ENCODE results near the gene SRP9. TPM values are rescaled to one million over a fixed set of nuclear protein-coding genes. Genes with fewer than 3 reads are reported as not detected.

The SRP9 gene
- total RNA-seq, result 330 and 369 TPM in 2 replicates

GRCh38 chr1:225777583-225778336, at the start of gene SRP9:
Gene SRP9, plus strand, starts transcription at chr1:225777826. Its CDS starts 115 bp downstream, at chr1:225777941.

GRCh38 chr1:225809842-225810578, 32.4 kb downstream of the SRP9 start, which contains the start of gene EPHX1:
Gene EPHX1, plus strand, starts transcription at chr1:225810124. Its CDS starts 18,606 bp downstream, at chr1:225828730.

Other genes with a start within 250 kb of the SRP9 start
- 26.3 and 33.6 TPM in 2 replicates for gene ENAH, start 124.7 kb upstream of the SRP9 start, total RNA-seq
- 9.8 and 13.8 TPM in 2 replicates for gene EPHX1, start 32.3 kb downstream of the SRP9 start, total RNA-seq
- gene TMEM63A, start 104.6 kb downstream of the SRP9 start, total RNA-seq, result 4.2 and 8.5 TPM in 2 replicates
- not detected in 2 replicates for gene LEFTY1, start 111.3 kb downstream of the SRP9 start, total RNA-seq
- gene PYCR2, start 146.4 kb downstream of the SRP9 start, total RNA-seq, result 42.7 and 48.6 TPM in 2 replicates
- under 0.01 TPM in 1 of 2 replicates, not detected in the other for gene LEFTY2, start 163.4 kb downstream of the SRP9 start, total RNA-seq
- 8.3 and 11.6 TPM in 2 replicates for gene SDE2, start 221.5 kb downstream of the SRP9 start, total RNA-seq